ENCODE results near the gene ABTB2. TPM values are rescaled to one million over a fixed set of nuclear protein-coding genes. Genes with fewer than 3 reads are reported as not detected.

The ABTB2 gene
- polyA plus RNA-seq, 1 of the 3 experiments (the other 2 are of a cell fraction): 7.8 TPM

DNA sequence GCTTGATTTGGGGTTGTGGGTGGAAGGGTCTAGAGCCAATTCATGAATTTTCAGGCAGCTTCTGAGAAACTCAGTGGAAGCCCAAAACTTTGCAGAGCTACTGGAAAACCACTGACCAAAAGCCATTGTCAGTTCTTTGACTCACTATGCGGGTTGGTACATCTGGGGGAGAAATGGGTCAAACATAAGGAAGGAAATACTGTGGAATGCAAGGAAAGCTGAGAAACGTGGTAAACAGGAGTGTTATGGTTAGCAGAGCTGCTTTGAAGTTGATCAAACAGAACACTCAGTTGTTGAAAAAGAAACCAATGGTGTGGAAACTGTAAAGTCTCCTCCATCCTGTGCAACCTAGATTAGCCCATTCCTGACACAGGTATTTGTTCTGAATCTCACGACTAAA, 6.3 kb upstream of the ABTB2 start:
- Histone ChIP-seq H3F3A (replicated peaks; ENCODE audit: insufficient read depth) (no peaks in the 10 kb centered on the region), H4K20me1 (ENCODE audit: insufficient read depth) (no peaks in the 10 kb centered on the region), H2AFZ (ENCODE audit: low read depth) (no peak overlapping the region), H3K4me3 (ENCODE audit: low read depth in 2 of 2, low read length in 1 of 2) (no peak overlapping the region), H3K27me3 (ENCODE audit: insufficient read depth) (no peaks in the 10 kb centered on the region), H3K27ac (ENCODE audit: low read depth in 2 of 2, low read length in 1 of 2) (no peak overlapping the region), H3K79me2 (ENCODE audit: insufficient read depth) (no peaks in the 10 kb centered on the region), H3K4me1 (ENCODE audit: control insufficient read depth in 1 of 2, insufficient read depth in 2 of 2, low read depth in 1 of 2, low read length in 1 of 2) (peaks cover under 1 to 5% of the 10 kb centered on the region in 2 experiments; a peak in 3 of 4 replicates), H3K4me2 (no peak overlapping the region), H3K36me3 (replicated peaks in 1 of 2; ENCODE audit: control insufficient read depth in 1 of 2, insufficient read depth in 2 of 2, low read length in 1 of 2) (no peaks in the 10 kb centered on the region), H3K9me2 (no peaks in the 10 kb centered on the region), H3K9me3 (no peaks in the 10 kb centered on the region), H3K9ac (no peak overlapping the region)
- CTCF ChIA-PET: interaction anchor here (1.4 to 4.4 kb wide), 6 partner anchors 105 to 376 kb away, joined by 4 to 61 read pairs (median 21); no protein-coding TSS in a partner anchor
- DNase-seq: no peak
- TF ChIP-seq MXI1 (IDR thresholded peaks at IDR 0.05; ENCODE audit: low read depth, low read length) (no peak), TAF1 (IDR thresholded peaks at IDR 0.05; ENCODE audit: borderline replicate concordance, low read depth, low read length) (no peak), CHD2 (IDR thresholded peaks at IDR 0.05; ENCODE audit: low read length, partially characterized antibody) (no peak), POLR2AphosphoS5 (IDR thresholded peaks at IDR 0.05; ENCODE audit: low read depth, low read length) (no peak), GABPA (IDR thresholded peaks at IDR 0.05; ENCODE audit: low read depth) (no peak), RFX5 (IDR thresholded peaks at IDR 0.05; ENCODE audit: low read length) (no peak), JUND (IDR thresholded peaks at IDR 0.05) (no peak), FOSL2 (IDR thresholded peaks at IDR 0.05; ENCODE audit: borderline replicate concordance, low read depth) (no peak), EP300 (IDR thresholded peaks at IDR 0.05; ENCODE audit: borderline replicate concordance in 1 of 2, low read depth in 1 of 2, low read length in 1 of 2) (no peak)
- WGBS (ENCODE audit: low lambda C conversion rate): 79% methylated on average over 3 of the region's 3 CpGs
- POLR2A ChIA-PET: no interaction called here

GRCh38 chr11:34363363-34364084, 5.7 kb upstream of the ABTB2 start:
- DNase-seq: no peak
- no peaks in the 10 kb centered on the region for H3K9me3 ChIP-seq
- 75% methylated on average over 7 of the region's 8 CpGs for WGBS (ENCODE audit: low lambda C conversion rate)
- H3K9ac ChIP-seq: no peak overlapping the region
- H3F3A ChIP-seq (replicated peaks; ENCODE audit: insufficient read depth): no peaks in the 10 kb centered on the region
- peaks cover 5 to 6% of the 10 kb centered on the region in 2 experiments; a peak in 3 of 4 replicates for H3K4me1 ChIP-seq (ENCODE audit: control insufficient read depth in 1 of 2, insufficient read depth in 2 of 2, low read depth in 1 of 2, low read length in 1 of 2)
- no peak overlapping the region for H3K27ac ChIP-seq (ENCODE audit: low read depth in 2 of 2, low read length in 1 of 2)
- no peak overlapping the region for H2AFZ ChIP-seq (ENCODE audit: low read depth)
- no peaks in the 10 kb centered on the region for H3K36me3 ChIP-seq (replicated peaks in 1 of 2; ENCODE audit: control insufficient read depth in 1 of 2, insufficient read depth in 2 of 2, low read length in 1 of 2)
- ChIA-PET CTCF (interaction anchor here (1.4 to 4.4 kb wide), 7 partner anchors 106 to 392 kb away, joined by 4 to 61 read pairs (median 14); no protein-coding TSS in a partner anchor), POLR2A (no interaction called here)
- H3K9me2 ChIP-seq: no peaks in the 10 kb centered on the region
- H4K20me1 ChIP-seq (ENCODE audit: insufficient read depth): no peaks in the 10 kb centered on the region
- no peaks in the 10 kb centered on the region for H3K79me2 ChIP-seq (ENCODE audit: insufficient read depth)
- H3K27me3 ChIP-seq (ENCODE audit: insufficient read depth): no peaks in the 10 kb centered on the region
- H3K4me3 ChIP-seq (ENCODE audit: low read depth in 2 of 2, low read length in 1 of 2): no peak overlapping the region
- no peak overlapping the region for H3K4me2 ChIP-seq
- TF ChIP-seq EP300 (IDR thresholded peaks at IDR 0.05; ENCODE audit: borderline replicate concordance in 1 of 2, low read depth in 1 of 2, low read length in 1 of 2) (no peak), EZH2phosphoT487 (IDR thresholded peaks at IDR 0.05; ENCODE audit: borderline replicate concordance, low read depth) (no peak), TEAD4 (IDR thresholded peaks at IDR 0.05; ENCODE audit: borderline replicate concordance, insufficient read depth) (no peak), RXRA (IDR thresholded peaks at IDR 0.05; ENCODE audit: borderline replicate concordance, low read depth) (no peak), TCF12 (IDR thresholded peaks at IDR 0.05) (no peak), USF1 (IDR thresholded peaks at IDR 0.05; ENCODE audit: borderline replicate concordance, low read depth) (no peak), FOSL2 (IDR thresholded peaks at IDR 0.05; ENCODE audit: borderline replicate concordance, low read depth) (no peak), GABPA (IDR thresholded peaks at IDR 0.05; ENCODE audit: low read depth) (no peak), SIN3A (IDR thresholded peaks at IDR 0.05; ENCODE audit: borderline replicate concordance, low read depth, low read length) (no peak), NFIC (IDR thresholded peaks at IDR 0.05; ENCODE audit: borderline replicate concordance) (no peak), FOXM1 (IDR thresholded peaks at IDR 0.05; ENCODE audit: low read depth) (no peak), POLR2AphosphoS5 (IDR thresholded peaks at IDR 0.05; ENCODE audit: low read depth, low read length) (no peak), RAD21 (IDR thresholded peaks at IDR 0.05; ENCODE audit: low read length) (no peak), GATA2 (CRISPR knock-in tag; IDR thresholded peaks at IDR 0.05) (no peak), ZBTB33 (IDR thresholded peaks at IDR 0.05; ENCODE audit: borderline replicate concordance, low read depth) (no peak), RFX5 (IDR thresholded peaks at IDR 0.05; ENCODE audit: low read length) (no peak), YY1 (IDR thresholded peaks at IDR 0.05; ENCODE audit: low read depth) (no peak), TAF1 (IDR thresholded peaks at IDR 0.05; ENCODE audit: borderline replicate concordance, low read depth, low read length) (no peak)
- TF ChIP-seq, protein P1, sequence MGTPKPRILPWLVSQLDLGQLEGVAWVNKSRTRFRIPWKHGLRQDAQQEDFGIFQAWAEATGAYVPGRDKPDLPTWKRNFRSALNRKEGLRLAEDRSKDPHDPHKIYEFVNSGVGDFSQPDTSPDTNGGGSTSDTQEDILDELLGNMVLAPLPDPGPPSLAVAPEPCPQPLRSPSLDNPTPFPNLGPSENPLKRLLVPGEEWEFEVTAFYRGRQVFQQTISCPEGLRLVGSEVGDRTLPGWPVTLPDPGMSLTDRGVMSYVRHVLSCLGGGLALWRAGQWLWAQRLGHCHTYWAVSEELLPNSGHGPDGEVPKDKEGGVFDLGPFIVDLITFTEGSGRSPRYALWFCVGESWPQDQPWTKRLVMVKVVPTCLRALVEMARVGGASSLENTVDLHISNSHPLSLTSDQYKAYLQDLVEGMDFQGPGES (IDR thresholded peaks at IDR 0.05; ENCODE audit: low read depth, low read length): no peak

All from SK-N-SH (cell line).